HT-29 (cell line): ENCODE measurements around the gene NLRP6. TPM values are rescaled to one million over a fixed set of nuclear protein-coding genes. Genes with fewer than 3 reads are reported as not detected.

ENCODE experiments used
- DNase-seq: peaks from one replicate; pipeline ENCODE4 v3.0.0-alpha.2; 2015; ENCODE audit warnings: low spot score
- total RNA-seq: library from RNA; depleted of rRNA; stranded (reverse); fragments of >200 nt; shearing (Covaris generic); gene quantifications from 2 replicates; pipeline ENCODE4 v1.2.3, GENCODE V29; 2014

NLRP6 gene
- total RNA-seq, 1 experiment from 2014 or later, result not detected

DNA sequence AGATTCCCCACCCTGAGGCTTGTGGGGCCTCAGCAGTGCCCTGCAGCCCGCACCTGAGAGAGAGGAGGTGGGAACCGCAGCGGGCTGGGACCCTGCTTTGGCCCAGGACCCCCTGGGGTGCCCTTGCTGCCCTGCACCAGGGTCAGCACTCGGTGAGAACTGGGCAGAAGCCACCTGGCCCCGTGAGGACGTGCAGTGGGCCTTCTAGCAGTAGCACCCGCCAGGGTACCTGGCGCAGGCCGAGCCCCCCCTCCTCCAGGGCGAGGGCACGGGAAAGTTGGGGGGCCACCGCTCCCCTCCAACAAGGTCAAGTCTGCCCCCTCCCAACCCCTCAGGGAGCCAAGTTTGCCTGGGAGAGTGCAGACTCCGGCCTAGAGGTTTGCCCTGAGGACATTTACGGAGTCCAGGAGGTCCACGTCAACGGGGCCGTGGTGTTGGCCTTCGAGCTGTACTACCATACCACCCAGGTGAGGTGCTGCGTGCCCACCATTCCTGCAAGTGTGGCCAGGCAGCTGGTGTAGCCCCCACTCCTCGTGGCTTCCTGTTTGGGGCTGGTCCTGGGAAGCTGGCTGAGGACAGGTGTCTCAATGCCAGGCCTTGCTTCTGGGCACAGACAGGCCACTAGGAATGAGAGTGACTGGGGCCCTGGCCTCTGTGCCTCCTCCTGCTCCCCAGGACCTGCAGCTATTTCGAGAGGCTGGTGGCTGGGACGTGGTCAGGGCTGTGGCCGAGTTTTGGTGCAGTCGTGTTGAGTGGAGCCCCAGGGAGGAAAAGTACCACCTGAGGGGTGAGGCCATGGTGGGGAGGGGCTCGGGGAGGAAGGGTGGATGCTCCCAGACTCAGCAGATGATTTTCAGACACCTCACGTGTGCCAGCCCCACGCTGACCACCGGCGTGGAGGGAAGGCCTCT is 14.3 kb downstream of the NLRP6 start:
- DNase-seq, result no peak

DNA sequence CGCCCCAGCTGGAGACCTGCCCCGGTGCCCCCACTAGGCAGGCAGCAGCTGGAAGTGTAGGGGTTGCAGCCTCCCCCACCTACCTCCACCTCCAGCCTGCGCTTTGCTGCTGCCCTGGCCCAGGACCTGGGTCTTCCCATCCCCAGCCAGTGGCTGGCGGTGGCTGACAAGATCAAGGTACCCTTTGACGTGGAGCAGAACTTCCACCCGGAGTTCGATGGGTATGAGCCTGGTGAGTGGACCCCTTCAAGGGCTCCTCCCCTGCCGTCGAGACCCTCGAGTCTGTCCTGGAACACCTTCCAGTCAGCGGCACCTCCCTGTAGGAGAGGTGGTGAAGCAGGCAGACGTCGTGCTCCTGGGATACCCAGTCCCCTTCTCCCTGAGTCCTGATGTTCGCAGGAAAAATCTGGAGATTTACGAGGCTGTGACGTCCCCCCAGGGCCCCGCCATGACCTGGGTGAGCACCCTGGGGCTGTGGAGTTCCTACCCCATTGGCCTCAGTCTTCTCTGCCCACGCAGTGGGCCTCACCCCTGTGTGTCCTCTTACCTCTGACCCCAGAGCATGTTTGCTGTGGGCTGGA is 15.2 kb downstream of the NLRP6 start:
- DNase-seq, result no peak

DNA sequence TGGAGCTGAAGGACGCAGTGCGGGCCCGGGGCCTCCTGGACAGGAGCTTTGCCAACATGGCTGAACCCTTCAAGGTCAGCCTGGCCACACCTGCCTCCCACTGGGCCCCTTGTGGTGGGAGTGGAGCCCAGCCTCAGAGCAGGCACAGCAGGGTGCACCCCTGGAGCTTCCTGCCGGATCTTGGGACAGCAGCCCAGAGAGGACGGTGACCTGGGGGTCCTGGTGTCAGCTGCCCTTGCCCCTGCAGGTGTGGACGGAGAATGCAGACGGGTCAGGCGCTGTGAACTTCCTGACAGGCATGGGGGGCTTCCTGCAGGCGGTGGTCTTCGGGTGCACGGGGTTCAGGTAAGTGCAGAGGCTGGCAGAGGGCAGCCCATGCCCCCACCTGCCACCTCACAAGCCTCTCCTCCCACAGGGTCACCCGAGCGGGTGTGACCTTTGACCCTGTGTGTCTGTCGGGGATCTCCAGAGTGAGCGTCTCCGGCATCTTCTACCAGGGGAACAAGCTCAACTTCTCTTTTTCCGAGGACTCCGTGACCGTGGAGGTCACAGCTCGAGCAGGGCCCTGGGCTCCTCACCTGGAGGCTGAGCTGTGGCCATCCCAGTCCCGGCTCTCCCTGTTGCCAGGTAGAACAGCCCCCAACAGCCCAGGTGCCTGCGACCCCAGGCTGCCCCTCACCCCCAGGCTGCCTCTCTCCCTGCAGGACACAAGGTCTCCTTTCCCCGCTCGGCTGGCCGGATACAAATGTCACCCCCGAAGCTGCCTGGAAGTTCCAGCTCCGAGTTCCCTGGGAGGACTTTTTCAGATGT is 15.8 kb downstream of the NLRP6 start:
- DNase-seq, result no peak

DNA sequence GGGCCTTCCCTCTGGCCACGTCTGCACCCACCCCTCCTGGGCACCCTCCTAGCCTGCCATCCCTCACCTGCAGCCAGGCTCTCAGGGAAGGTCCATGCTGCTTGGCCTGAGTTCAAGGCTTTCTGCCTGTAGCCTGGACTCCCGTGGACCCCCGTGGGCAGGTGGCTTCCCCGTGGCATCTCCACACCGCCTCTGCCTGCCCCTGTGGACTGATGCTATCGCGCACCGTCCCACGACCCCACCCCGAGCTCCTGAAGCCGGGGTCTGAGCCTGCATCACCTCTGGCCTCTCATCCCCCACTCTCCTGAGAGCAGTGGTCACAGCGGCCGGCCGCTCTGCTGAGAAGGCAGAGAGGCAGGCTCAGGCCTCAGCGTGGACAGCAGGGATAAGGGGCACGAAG is 16.6 kb downstream of the NLRP6 start:
- DNase-seq, result no peak

DNA sequence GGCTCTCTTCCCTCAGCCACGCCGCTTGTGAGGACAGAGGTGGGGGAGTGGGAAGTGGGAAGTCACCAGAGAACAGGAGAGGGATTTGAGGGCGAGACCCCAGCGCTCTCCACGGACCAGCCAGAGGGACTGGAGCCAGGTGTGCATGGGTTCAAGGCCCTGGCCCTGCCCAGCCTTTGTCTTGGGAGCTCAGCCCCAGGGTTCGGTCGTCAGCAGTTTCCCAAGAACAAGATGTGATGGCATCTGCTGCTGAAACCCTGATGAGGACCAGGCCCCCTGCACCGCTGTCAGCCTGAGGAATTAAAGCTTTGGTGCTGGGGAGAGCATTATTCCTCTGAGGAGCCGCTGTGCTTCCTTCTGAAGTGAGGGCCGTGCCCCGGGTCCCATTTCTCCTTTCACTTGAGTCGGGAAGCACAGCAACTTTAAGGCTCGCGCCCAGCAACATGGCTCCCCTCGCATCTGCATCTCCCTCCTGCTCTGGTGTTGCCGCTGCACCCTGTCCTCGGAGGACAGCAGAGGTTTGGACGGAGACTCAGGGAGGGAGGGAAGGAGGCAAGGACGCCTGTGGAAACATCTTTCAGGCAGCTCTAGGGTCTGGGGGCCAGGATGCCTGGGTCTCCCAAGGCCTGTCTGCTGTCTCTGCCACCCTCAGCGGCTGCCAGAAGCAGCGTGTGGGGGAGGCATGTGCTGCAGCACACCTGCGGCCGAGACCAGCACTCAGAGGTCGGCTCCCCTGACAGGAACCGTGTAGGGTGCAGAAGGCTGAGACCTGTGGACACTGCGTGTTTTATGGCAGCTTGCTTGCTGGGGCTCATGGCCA is 17.4 kb downstream of the NLRP6 start:
- no peak for DNase-seq

DNA sequence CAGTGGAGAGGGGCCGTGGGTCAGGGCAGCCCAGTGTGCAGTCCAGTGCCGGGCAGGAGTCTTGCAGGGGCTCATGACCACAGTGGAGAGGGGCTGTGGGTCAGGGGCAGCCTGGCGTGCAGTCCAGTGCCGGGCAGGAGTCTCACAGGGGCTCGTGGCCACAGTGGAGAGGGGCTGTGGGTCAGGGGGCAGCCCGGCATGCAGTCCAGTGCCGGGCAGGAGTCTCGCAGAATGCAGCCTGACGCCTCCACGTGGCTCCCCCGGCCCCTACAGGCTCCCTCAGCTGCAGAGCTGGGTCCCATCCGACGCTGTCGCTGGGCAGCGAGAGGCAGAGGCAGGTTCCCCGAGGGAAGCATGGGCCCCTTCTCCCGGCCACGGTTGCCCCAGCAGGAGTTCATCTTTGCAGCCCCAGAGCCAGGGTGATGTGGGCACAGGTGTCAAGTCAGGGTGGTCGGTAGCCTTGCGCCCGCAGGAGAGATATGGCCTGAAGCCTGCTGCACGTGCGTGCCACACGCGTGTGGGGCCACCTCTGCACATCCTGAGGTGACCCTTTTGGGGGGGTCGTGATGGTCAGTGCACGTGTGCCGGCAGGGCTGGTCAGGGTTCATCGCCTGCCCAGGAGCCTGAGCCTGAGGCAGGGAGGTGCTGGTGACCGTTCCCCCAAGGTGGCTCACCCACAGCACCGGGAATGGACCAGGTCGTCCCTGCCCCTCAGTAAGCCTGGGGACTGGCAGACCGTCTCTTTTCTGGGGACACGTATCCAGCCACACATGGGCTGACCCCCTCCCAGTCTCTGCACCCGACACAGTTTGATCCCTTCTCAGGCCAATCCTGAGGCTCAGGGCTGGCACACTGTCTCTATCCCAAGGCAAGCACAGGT is 18.2 kb downstream of the NLRP6 start:
- no peak for DNase-seq

DNA sequence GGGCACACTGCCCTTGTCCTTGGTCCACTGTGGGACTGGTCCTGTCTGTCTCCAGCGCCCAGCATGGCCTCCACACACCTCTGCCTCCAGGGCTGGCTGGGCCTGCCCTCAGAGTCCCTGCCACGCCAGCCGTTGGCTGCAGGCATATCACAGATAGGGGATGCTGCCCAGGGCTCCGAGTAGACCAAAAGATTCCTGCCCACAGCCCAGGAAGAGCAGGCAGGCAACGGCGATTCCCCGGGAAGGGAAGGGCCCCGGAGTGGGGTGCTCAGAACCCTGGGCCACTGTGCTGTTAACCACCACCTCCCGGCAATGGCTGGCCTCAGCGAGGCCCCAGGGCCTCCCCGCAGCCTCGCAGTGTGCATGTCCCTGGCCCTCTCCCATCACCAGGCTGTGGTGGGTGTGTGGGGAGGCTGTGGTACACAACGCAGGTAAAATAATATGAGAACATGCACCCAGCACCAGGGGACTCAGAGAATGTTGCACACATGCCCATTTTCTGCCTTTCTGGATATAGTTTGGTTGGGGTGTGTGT is 18.9 kb downstream of the NLRP6 start:
- DNase-seq, result peak; percentile 22

DNA sequence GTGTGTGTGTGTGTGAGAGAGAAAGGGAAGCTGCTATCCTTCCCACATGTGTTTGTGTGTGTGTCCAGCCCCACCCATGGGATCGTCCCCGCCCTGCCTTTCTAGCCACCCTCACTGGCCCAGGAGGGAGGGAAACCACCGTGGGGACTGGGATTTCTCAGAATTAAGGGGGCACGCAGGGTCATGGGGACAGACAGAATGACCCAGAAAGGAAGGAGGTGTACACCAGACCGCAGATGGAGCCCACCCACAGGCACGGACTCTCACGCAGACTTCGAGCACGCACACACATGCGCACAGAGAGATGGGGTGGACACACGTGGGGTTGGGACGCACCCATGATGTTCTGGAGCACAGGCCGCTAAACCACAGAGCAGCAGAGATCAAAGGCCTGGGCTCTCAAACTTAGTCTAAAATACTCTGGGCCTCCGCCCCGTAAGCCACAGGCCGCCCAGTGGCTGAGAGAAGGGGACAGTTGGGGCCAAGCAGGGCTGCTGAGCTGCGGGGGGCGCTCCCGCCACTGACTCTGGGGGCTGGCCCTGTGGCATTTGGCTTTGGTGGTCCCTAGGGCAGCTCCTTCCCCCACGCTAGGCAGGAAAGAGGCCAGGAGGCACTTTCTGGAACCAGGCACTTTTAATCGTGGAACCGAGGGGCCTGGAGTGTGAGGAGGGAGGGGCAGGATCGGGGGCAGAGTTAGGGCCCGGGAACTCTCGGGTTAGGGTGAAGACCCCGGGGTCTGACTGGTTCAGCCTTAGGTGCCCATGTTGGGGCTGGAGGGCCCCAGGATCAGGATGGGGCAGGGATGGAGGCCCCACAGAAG is 19.6 kb downstream of the NLRP6 start:
- DNase-seq, result peak; percentile 31

DNA sequence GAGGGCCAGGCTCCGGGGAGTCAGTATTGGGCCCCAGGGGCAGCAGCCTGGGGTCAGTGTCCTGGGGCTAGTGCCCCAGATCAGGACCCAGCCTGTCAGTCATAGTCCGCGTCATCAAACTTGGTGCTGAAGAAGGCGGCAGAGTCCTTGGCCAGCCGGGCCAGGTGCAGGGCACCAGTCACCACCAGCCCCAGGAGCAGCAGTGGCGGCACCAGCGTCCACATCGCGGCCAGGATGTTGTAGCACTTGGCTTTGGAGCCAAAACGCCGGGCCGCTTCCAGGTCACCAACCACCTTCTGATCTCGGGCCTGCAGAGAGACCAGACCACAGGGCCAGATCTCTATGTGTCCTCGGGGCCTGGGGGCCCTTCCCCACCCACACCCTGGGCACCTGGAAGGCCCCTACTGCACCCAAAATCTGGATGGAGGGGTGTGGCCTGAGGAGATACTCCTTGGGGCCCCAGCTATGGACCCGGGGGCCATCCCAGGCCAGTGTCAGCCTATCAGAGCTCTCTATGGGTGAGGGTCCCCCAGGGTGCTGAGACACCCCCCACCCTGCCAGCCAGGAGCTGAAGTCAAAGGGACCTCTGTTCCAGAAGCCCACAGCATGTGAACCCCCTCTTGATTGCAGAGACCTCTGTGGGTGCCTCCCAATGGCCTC is 20.3 kb downstream of the NLRP6 start:
- DNase-seq, result peak; percentile 28

DNA sequence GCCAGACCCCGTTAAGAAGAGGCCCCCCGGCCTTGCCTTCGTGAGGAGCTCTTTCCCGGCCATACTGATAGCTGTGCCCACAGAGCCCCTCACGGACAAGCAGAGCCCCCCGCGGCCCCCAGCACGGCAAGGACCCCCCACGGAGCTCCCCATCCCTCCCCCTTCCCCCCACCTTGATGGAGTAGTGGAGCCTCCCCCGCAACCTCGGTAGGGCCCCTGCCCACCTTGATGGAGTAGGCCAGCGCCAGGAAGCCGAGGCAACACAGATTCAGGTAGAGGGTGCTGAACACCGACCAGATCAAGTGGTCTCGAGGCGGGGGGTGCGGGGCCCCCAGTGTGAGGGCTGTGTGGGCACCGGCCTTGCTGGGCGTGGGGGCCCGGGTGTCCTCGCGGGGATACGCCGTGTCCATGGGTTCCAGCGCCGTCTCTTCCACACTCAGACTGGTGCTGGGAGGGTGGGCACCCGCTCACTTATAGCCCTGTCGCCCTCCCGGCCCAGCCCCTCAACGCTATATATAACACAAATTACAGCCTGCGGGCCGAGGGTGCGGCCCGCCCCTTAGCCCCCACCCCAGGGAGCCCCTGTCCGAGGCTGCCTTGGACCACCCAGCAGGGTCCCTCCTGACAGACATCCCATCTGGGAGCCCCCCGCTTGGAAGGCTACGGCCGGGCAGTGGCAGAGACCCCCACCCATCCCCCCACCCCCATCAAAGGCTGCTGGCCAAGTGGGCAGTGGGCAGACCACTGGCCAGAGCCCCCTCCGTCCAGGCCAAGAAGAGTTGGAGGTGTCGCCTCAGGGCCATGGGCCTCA is 21.1 kb downstream of the NLRP6 start, which contains the start of gene IFITM5:
IFITM5 (minus strand) TSS at position 446 of the 811 bp plus-strand sequence; CDS start at position 410, 36 bp downstream.
- no peak for DNase-seq

DNA sequence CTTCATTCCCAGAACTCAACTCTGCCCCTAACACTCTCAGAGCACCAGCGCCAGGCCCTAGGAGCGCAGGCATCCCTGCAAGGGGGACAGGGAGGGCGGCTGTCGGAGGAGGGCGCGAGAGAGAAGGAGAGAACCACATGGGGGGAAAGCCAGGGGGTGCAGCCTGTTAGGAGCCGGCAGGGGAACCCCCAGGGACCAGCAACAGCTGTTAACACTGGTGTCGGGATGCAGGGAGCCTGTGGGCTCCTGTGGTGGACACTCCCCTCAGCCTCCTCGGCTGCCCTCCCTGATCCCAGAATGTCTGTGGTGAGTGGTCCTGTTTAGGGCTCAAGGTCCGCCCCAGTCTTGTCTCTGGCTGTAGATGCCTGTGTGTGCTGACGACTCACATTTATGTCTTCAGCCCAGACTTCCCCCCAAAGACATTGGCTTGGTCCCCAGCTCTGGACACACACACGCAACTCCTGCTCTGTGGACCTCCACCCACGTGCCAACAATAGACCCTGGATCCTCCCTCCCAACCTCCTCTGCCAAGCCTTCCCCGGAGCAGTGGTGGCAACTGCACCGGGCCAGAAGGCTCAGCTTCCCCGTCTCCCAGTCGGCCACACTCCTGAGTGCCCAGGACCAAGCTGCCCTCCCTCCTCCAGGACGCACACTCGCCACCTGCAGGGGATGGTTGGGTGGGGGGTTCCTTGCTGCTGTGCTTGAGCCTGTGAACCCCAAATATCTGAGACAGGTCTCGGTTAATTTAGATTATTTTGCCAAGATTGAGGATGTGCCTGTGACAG is 21.9 kb downstream of the NLRP6 start:
- DNase-seq, result no peak

DNA sequence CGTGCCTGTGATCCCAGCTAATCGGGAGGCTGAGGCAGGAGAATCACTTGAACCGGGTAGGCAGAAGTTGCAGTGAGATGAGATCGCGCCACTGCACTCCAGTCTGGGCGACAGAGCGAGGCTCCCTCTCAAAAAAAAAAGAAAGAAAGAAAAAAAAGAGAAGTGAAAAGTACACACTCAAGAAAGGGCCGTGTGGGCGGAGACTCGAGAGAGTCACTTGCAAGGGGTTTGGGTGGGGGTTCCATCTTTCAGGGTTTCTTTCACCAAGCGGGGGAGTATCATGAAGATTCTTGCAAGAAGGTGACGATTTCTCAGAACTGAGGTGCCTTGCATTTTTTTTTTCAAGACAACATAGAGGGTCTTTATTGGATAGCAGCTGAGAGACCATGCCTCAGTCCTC is 25.2 kb downstream of the NLRP6 start:
- no peak for DNase-seq

DNA sequence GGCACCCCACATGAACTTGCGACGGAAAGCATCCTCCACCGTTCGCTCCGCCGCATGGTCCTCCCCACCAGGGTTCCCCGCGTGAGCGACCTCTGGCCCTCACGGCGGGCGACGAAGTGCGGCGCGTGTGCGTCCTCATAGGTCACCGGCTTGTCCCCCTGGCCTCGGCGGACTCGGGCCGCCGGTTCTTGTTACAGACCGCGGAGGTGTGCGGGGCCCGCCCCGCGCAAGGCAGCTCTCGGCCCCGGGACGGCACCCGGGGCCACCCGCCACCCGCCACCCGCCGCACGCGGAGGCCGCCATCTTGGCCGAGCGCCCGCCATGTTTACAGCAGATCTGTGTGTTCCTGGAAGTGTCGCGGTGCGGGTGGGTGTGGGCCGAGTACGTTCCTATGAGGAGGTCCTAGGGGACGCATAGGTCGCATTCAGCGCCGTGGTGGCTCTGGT is 25.9 kb downstream of the NLRP6 start:
- DNase-seq, result no peak

DNA sequence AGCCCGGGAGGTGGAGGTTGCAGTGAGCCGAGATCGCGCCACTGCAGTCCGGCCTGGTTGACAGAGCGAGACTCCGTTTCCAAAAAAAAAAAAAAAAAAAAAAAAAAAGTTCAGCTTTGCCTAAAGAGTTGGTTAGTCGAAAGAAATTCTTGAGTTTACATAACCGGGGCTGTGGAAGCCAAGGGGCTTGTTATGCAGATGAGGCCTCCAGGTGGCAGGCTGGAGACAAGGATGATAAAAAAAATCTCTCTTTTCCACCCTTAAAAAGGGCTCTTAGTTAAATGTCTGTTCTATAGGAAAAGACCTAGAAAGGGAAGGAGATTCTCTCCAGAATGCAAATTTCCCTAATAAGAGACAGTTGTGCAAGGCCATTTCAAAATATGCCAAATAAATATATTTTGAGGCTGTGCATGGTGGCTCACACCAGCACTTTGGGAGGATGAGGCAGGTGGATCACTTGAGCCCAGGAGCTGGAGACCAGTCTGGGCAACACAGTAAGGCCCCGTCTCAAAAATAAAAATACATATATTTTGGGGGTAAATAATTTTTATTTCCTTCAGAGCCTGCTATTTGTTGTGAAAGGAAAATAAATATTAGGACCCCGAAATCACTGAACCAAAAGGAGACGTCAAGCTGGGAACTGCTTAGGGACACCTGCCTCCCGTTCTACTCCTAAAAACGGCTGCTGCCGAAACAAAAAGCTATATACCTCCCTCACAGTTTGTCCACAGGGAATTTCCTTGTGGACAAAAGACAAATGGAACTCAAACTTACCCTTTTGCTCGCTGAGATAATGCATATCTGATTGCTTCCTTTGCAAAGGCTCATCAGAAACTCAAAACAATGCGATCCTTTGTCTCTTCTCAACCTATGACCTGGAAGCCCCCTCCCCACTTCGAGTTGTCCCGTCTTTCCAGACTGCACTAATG is 27.0 kb downstream of the NLRP6 start:
- peak; percentile 60 for DNase-seq

DNA sequence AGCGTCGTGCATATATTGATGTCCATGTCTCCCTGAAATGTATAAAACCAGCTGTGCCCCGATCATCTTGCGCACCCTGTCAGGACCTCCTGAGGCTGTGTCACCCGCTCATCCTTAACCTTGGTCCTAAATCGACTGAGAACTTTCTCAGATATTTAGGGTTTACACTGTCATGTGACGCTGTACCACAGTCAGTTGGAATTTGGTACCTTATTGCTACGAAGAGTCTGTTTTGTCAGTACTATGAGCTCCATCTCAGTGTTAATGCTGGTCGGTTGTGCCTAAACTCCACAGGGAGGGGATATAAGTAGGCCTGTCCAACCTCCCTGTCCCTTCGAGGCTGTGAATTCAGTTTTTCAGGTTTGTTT is 27.6 kb downstream of the NLRP6 start:
- DNase-seq, result no peak
